Type B pancreatic cell (in vitro differentiated cells): ENCODE results near the gene GRB10. TPM values are rescaled to one million over a fixed set of nuclear protein-coding genes. Genes with fewer than 3 reads are reported as not detected.

Source experiments
- DNase-seq: peaks from one replicate; pipeline ENCODE4 v3.0.0; 2021; ENCODE audit warnings: mixed read lengths; ENCODE audit not compliant: unreplicated experiment; ENCODE audit errors: extremely low spot score
- H3K27ac Mint-ChIP-seq: 2 replicates; pipeline ENCODE4 v1.8.0; 2021; ENCODE audit warnings: mild to moderate bottlenecking, mixed read lengths
- H3K27me3 Mint-ChIP-seq: 2 replicates; pipeline ENCODE4 v1.8.0; 2021; ENCODE audit warnings: mixed read lengths
- H3K36me3 Mint-ChIP-seq: 2 replicates; pipeline ENCODE4 v1.8.0; 2021; ENCODE audit warnings: mixed read lengths
- H3K4me1 Mint-ChIP-seq: one replicate; pipeline ENCODE4 v1.8.0; 2021; ENCODE audit warnings: mixed read lengths; ENCODE audit not compliant: unreplicated experiment
- H3K4me3 Mint-ChIP-seq: 2 replicates; pipeline ENCODE4 v1.8.0; 2021; ENCODE audit warnings: mild to moderate bottlenecking, mixed read lengths
- H3K9me3 Mint-ChIP-seq: 2 replicates; pipeline ENCODE4 v1.8.0; 2021; ENCODE audit warnings: mixed read lengths
- total RNA-seq: library from RNA; stranded (reverse); gene quantifications from 2 replicates; pipeline ENCODE4 v1.2.1, GENCODE V29; 2021; ENCODE audit warnings: low replicate concordance
- TF ChIP-seq, protein P1 (sequence below): fragments of 200-600 bp; sonication (generic); conservative IDR thresholded peaks from 2 replicates; pipeline ENCODE4 v1.5.0; 2021; ENCODE audit warnings: antibody characterized with exemption, mild to moderate bottlenecking

GRB10 gene
- total RNA-seq, 1 donor from 2014 or later, result 42.3 TPM

DNA sequence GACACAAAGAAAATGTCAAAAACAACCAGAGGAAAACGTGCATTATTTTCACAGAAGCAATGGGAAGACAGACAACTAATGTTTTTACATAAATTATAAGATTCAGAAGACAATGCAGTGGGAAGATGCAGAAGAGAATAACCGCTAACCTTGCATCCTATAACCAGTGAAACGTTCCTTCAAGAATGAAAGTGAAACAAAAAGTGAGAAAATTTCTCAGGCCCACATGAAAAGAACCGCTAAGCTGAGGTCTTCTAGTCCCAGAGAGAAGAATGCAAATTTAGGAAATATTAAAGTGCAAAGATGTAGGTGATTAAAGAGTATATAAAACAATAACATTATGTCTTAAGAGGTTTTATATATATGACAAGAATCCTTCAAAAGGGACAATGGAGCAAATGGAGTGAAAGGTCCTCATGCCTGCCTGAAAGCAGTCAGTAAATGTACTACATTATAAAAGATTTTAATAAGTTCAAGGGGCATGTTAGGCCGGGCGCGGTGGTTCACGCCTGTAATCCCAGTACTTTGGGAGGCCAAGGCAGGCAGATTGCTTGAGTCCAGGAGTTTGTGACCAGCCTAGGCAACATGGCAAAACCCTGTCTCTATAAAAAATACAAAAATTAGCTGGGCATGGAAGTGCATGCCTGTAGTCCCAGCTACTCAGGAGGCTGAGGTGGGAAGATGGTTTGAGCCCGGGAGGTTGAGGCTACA lies 174.3 kb downstream of the GRB10 start:
- Mint-ChIP-seq H3K36me3 (peaks cover 12% of the 10 kb centered on the region), H3K4me3 (no peak overlapping the region), H3K27ac (no peak overlapping the region), H3K27me3 (no peaks in the 10 kb centered on the region), H3K9me3 (no peaks in the 10 kb centered on the region), H3K4me1 (no peaks in the 10 kb centered on the region)
- no peak for DNase-seq
- TF ChIP-seq, protein P1, sequence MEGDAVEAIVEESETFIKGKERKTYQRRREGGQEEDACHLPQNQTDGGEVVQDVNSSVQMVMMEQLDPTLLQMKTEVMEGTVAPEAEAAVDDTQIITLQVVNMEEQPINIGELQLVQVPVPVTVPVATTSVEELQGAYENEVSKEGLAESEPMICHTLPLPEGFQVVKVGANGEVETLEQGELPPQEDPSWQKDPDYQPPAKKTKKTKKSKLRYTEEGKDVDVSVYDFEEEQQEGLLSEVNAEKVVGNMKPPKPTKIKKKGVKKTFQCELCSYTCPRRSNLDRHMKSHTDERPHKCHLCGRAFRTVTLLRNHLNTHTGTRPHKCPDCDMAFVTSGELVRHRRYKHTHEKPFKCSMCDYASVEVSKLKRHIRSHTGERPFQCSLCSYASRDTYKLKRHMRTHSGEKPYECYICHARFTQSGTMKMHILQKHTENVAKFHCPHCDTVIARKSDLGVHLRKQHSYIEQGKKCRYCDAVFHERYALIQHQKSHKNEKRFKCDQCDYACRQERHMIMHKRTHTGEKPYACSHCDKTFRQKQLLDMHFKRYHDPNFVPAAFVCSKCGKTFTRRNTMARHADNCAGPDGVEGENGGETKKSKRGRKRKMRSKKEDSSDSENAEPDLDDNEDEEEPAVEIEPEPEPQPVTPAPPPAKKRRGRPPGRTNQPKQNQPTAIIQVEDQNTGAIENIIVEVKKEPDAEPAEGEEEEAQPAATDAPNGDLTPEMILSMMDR, result no peak

DNA sequence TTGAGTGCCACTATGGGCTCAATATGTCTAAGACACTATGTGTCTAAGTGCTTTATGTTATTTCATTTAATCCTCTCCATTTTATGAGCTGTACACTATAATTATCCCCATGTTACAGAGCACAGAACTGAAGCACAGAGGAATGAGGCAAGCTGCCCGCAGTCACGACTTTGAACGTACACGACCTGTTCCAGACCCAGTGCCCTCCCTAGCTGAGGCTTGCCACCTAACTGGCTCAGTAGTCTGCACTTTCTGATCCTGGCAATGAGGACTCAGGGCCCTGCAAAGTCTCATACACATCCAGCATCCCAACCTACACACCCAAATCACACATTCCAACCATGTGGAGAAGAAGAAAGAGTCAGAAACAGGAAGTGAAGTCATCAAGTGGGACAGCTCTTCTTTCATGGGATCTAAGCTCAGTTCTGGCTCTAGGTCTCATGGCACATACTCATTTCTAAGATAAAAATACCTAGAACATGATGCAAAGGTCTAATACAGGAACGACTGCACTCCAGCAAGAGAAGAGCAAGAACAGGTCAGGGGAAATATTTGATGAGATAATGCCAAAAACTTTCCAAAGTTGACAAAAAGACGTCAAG lies 175.1 kb downstream of the GRB10 start:
- no peaks in the 10 kb centered on the region for H3K27me3 Mint-ChIP-seq
- no peak overlapping the region for H3K4me3 Mint-ChIP-seq
- H3K27ac Mint-ChIP-seq, result no peak overlapping the region
- H3K36me3 Mint-ChIP-seq, result peaks cover 12% of the 10 kb centered on the region
- H3K9me3 Mint-ChIP-seq, result no peaks in the 10 kb centered on the region
- peak; percentile 13 for DNase-seq
- no peaks in the 10 kb centered on the region for H3K4me1 Mint-ChIP-seq
- TF ChIP-seq, protein P1, result no peak

DNA sequence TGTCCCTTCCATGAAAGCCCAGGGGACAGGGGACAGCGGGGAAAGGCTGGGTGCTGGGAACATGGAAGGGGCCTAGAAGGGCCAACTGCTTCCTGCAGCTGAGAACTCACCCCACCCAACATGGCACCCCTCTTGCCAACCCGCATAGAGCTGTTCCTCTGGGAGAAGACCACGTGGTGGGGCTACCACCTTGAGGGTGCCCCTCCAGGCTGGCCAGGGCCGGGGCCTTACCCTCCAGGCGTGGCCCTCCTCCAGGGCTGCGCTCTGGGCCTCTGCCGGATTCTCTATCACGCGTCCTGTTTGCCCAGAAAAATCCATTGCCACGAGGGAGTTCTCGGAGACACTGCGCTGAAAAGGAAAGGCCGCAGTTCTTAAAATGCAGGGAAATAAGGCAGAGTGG lies 177.6 kb downstream of the GRB10 start:
- Mint-ChIP-seq H3K9me3 (no peaks in the 10 kb centered on the region), H3K27me3 (no peaks in the 10 kb centered on the region), H3K4me1 (peaks cover 6% of the 10 kb centered on the region), H3K27ac (no peak overlapping the region), H3K4me3 (no peak overlapping the region), H3K36me3 (peaks cover 8% of the 10 kb centered on the region)
- TF ChIP-seq, protein P1, result no peak
- DNase-seq, result peak; percentile 49

DNA sequence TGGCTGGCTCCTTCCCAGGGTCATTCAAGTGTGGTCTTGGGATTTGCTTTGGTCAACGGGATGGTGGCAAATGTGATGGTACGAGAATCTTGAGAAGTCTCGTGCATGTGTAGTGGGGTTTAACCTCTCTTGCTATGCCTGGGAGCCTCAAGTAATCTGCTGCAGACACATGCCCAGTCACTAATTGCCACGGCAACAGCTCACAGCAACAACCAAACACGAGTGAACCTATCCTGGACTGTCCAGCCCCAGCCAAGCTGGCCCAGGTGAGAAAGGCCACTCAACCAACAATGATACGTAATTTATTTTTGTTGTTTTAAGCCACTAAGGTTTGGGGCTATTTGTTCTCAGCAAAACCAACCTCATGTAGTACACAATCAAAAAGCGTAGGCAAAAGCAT lies 179.4 kb downstream of the GRB10 start:
- Mint-ChIP-seq H3K4me1 (peaks cover 11% of the 10 kb centered on the region), H3K4me3 (no peak overlapping the region), H3K36me3 (peaks cover 10% of the 10 kb centered on the region), H3K9me3 (no peaks in the 10 kb centered on the region), H3K27me3 (no peaks in the 10 kb centered on the region), H3K27ac (no peak overlapping the region)
- TF ChIP-seq, protein P1, result no peak
- DNase-seq, result no peak

DNA sequence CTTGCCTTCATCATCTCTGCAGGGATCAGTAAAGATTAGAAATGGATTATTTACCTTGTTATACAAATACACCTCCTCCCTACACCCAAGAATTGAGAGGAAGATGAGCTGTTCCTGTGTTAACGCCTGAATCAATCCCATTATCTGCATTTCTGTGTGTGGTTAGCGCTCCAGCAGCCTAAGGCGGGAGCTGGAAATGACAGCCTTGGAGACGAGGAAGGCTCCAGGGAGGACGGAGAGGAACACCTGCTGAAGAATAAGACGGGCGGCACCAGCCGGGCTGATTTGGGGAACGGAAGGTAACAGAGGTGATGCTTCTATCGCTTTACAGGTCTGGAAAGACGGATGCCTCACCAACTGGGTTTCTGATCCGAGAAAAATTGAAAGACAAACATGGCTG lies 183.3 kb downstream of the GRB10 start:
- peak overlapping the region; percentile 9 for H3K4me3 Mint-ChIP-seq
- TF ChIP-seq, protein P1, result no peak
- H3K36me3 Mint-ChIP-seq, result peaks cover 14% of the 10 kb centered on the region
- no peaks in the 10 kb centered on the region for H3K27me3 Mint-ChIP-seq
- H3K9me3 Mint-ChIP-seq, result no peaks in the 10 kb centered on the region
- H3K4me1 Mint-ChIP-seq, result peaks cover 11% of the 10 kb centered on the region
- DNase-seq, result no peak
- H3K27ac Mint-ChIP-seq, result no peak overlapping the region
